GM20431 (cell line): ENCODE results near the gene IMMP2L.
"Not testable (repeated sequence)": the region's sequence is repeated elsewhere in the genome, so short reads cannot be mapped to it uniquely, and the experiment has no call there.

Experiments
- in situ Hi-C: fragments of 300-500 bp; cut with MseI, MboI; formaldehyde crosslinking; loops from one replicate; pipeline ENCODE4 v1.15.0; 2020; ENCODE audit warnings: low sequenced_read_pairs; ENCODE audit not compliant: unreplicated experiment

IMMP2L gene

GRCh38 chr7:111363099-111363498, 199.2 kb downstream of the IMMP2L start:
- in situ Hi-C loops, result no loop called here

DNA sequence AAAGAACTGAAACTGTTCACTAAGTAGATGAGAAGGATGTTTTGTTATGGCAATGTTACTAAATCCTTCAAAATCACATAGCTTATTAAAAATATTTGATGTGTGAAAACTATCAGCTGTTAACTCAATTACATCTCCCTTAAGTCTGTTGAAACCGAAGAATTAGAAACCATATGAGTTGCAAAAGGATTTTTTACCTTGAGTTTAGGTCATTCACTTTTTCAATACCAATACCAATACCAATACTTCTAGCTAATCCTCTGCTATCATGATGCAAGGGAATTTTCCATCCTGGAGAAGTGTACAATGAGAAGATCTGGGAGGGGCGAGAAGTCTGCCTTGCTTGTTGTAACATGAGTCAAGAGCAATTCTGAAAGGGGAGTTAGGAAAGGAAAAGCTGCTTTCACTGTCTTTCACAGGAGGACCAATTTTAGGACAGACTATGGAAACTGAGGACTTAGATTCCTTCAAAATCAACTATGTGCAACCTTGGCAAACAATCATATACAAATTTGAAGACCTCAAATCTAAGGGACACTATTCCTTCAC, 199.7 kb downstream of the IMMP2L start:
- in situ Hi-C loops, result no loop called here

DNA sequence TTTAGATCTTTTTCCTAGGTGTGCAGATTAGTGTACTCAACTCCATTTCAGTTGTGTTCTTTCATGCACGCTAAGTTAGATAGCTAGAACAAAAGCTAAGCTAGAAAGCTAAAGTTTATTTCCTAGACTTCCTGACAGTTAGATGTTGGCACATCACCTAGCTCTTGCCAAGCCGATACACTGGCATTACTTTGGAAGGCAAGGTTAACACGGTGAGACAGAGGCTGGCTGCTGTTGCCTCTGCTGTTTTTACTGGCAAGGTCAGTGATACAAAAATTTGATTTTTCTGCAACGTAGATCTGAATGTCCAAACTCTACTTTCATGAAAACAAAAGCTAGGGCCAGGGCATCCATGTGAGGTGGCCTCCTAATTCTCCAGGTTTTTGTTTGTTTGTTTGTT, 203.4 kb downstream of the IMMP2L start:
- in situ Hi-C loops, result no loop called here

- in situ Hi-C loops, result no loop called here
Observed at GRCh38 chr7:111357691-111358090, 204.6 kb downstream of the IMMP2L start.

DNA sequence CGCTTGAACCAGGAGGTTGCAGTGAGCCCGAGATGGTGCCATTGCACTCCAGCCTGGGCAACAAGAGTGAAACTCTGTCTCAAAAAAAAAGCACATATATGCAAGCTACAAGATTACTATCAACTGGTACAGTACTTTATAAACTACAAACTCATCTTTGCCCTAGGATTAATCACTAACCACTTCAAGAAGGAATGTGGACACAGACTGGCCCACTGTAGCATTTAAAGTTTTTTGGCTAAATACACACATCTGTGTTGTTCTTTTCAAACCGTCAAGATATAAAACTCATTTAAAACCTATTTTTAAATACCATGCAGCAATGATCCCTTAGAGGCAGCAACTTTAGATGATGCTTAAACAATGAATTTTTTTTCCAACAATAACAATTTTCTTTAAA, 205.4 kb downstream of the IMMP2L start:
- in situ Hi-C loops, result no loop called here

DNA sequence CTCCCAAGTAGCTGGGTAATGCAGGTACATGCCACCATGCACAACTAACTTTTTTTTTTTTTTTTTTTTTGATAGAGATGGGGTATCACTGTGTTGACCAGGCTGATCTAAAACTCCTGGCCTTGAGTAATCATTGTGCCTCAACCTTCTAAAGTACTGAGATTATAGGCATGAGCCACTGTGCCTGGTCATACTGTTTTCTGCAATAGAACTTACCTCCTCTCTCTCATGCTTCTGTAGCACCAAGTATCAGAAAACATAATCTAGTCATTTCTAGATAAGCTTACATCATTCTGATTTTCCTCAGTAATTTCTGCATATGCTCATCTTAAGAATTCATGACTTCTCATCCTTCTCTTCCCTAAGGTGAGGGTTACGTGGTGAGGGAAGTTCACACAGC, 210.0 kb downstream of the IMMP2L start:
- in situ Hi-C loops, result no loop called here

DNA sequence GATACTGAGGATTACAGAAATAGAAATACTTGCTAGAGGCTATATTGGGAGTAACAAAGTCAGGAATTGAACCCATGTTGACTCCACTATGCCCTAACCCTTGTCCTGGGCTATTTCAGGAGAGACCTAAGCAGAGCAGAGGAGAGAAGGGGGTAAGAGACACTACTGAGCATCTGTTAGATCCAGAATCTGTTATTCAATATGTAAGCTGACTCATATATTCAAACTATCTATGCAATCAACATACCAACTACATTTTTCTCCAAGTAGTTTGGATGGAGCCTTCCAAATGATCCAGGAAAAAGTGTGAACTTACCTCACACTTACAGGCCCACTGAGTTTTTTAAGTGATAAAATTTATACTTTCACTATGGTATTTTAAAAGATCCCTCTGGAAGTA, 216.1 kb downstream of the IMMP2L start:
- in situ Hi-C loops, result no loop called here

DNA sequence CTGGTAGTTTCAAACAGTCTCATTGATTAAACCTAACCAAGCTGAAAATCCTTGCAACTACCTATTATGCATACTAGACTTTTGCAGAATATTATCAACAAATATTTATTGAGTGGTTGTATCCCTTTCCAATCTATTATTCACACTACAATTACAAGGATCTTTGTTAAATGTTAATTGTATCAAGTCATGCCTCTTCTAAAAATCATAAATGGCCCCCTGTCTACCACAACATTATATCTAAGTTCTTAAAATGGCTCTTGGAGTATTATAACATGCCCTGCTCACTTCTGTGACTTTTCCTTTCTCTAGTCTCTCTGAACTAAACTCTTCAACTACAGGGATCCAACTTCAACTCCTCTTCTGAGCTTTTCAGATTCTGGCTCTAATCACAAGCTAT, 219.3 kb downstream of the IMMP2L start:
- in situ Hi-C loops, result no loop called here

DNA sequence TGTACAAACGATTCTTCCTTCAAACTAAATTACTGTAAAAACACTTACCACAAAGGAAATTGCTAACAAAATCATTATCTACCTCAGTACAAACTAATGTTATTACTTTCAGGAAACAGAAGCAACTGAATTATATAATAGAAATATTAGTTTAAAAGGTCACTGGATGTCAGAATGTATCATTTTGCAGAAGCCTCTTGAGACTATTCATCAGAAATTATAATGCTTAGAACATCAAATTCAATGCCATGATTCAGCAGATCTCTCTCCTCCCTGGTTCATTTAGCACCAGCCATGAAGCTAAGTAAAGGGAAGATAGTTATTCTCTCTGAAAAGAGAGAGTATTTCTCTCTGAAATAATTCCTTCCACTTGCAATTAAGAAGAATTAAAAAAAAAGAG, 223.3 kb downstream of the IMMP2L start:
- in situ Hi-C loops, result no loop called here

GRCh38 chr7:111333010-111333409, 229.3 kb downstream of the IMMP2L start:
- in situ Hi-C loops, result no loop called here

DNA sequence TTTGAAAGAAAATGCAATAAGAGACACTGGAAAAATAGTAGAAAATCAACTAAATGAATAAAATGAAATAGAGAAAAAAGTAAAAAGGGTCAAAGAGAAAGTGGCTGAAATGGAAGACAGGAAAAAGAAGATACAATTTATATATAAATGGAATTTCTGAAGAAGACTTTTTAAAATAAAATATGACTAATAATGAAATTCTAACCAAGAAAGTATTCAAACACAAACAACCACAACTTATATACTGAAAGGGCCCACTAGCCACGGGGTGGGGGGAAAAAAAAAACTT, 232.1 kb downstream of the IMMP2L start:
- in situ Hi-C loops, result no loop called here

GRCh38 chr7:111329367-111330234, 232.7 kb downstream of the IMMP2L start:
- in situ Hi-C loops, result no loop called here

DNA sequence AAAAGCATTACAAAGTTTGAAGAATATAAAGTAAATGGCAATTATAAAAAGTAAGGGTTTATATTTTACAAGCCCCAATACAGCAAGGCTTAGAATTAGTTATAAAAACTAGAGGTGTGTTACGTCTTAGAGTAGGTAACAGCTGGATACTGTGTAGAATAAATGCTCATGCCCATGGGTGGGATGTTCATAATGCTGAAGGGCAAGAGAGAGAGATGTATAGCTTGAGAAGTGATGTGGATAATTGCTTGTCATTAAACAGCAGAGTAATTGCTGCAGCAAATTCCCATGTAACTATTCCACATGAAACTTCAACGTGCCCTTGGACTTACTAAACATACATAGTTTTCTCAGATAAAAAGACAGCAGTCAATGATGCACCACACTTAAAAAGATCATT, 233.8 kb downstream of the IMMP2L start:
- in situ Hi-C loops, result no loop called here

- in situ Hi-C loops, result no loop called here
Observed at GRCh38 chr7:111324776-111325175, 237.5 kb downstream of the IMMP2L start.

GRCh38 chr7:111324228-111324627, 238.1 kb downstream of the IMMP2L start:
- in situ Hi-C loops, result no loop called here

- in situ Hi-C loops, result not testable (repeated sequence)
Observed at GRCh38 chr7:111323670-111324069, 238.6 kb downstream of the IMMP2L start.

DNA sequence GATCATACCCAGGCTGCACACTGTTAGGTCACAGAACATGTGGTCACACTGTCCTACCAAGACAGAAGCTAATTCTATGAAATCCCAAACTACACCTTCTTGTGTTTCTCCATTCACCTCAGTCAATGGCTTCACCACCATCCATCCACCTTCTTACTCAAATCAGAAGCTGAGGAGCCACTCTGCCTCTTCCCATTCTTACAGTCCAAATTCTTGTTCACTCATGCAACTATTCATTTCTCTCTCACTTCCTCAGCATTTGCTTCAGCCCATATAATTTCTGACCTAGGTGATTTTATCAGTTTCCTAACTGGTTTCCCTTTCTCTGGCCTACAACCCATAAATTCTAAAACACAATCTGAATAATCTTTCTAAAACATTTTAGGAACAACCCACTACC, 242.2 kb downstream of the IMMP2L start:
- in situ Hi-C loops, result no loop called here

DNA sequence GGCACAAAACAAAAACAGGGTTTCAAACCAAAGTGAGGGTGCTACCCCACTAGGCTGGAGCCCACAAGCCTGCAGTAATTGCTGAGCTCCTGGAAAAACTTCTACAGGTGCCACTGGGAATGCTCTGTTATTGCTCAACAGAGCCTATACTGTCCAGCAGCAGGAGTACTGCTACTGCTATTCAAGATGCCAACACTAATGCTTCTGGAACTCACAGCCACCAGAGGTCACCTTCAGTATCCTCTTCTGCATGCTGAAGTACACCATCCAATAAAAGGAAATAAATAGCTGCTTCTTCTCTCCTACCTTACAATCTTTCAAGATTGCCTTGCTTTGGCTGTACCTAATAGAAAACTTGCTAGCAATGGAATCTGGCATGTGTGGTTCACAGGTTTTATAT, 249.3 kb downstream of the IMMP2L start:
- in situ Hi-C loops, result no loop called here

- in situ Hi-C loops, result no loop called here
Observed at GRCh38 chr7:111308691-111309090, 253.6 kb downstream of the IMMP2L start.

DNA sequence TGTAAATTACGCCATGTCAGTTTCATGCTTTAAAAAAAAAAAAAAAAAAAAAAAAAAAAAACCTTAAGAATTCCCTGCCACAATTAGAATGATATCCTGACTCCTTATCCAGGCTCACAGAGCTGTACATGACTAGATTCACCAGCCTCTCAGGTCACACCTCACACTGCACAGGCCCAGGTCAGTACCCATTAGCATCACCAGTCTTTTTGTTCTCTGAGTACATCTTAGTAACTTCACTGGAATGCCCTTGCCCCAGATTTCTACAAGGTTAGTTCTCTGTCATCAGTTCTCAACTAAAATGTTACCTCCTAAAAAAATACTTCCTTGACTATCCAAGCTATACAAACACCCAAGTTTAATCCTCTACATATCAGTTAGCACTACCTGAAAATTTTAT, 260.4 kb downstream of the IMMP2L start:
- in situ Hi-C loops, result no loop called here

DNA sequence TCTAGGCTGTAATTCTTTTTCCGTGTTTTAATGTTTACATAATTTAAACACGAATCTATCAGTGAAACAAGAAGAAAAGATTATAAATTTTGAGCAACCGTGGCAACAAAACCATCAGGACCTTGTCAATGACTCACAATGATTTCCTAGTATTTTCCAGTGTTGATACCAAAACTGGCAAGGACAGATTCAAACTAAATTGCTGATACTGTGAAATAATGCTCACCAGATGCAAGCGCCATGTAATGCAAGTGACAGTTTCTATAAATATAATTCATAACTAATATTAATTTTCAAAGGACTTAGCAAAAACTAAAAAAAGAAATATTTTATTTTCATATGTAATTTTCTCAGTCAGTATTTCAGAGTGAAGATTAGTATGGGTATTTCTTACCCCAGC, 267.8 kb downstream of the IMMP2L start:
- in situ Hi-C loops, result no loop called here

DNA sequence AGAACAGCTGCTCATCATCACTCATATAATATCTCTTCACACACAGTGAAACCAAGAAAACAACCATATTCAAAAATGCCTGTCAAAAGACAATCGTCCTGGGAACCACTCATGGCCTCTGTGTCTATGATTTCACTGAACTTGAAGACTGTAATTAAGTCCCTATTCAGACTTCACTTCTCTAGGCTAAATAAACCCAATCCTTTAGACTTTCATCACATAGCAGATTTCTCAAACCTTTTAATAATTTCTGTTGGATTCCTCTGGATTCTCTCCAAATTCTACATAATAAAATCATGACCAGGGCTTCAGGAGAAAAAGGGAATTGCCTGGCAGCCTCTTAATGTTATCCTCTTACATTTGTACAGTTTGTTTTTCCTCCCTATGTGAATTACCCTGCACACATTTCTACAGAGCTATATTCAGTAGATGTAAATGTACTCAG, 270.2 kb downstream of the IMMP2L start:
- in situ Hi-C loops, result no loop called here
